Thymus (tissue), 14 donors: Measurements from ENCODE around the gene CLIC1. TPM values are rescaled to one million over a fixed set of nuclear protein-coding genes. Genes with fewer than 3 reads are reported as not detected.

Experiments used
- DNase-seq, 9 donors: peaks; one replicate each; pipeline ENCODE4 v3.0.0-alpha.2; 2013; ENCODE audit warnings: low spot score in 9 of 9, low read depth in 6 of 9, missing footprints in 1 of 9
- H3K27ac ChIP-seq, 2 donors: one replicate each; pipeline ENCODE4 v1.5.1; 2013; ENCODE audit warnings: control low read depth in 1 of 2, low read depth in 1 of 2, low read length in 1 of 2, mild to moderate bottlenecking in 1 of 2, moderate library complexity in 1 of 2
- H3K27me3 ChIP-seq, 2 donors: one replicate each; pipeline ENCODE4 v1.5.1; 2013; ENCODE audit warnings: low read length in 1 of 2; ENCODE audit not compliant: control insufficient read depth in 2 of 2, insufficient read depth in 1 of 2
- H3K36me3 ChIP-seq, 2 donors: one replicate each; pipeline ENCODE4 v1.5.1; 2013; ENCODE audit warnings: low read length in 1 of 2, mild to moderate bottlenecking in 1 of 2, moderate library complexity in 1 of 2; ENCODE audit not compliant: control insufficient read depth in 2 of 2, insufficient read depth in 2 of 2
- H3K4me1 ChIP-seq, 2 donors: one replicate each; pipeline ENCODE4 v1.5.1; 2013; ENCODE audit warnings: low read length in 2 of 2; ENCODE audit not compliant: control insufficient read depth in 2 of 2, insufficient read depth in 2 of 2
- H3K4me3 ChIP-seq, 2 donors: one replicate each; pipeline ENCODE4 v1.5.1; 2013; ENCODE audit warnings: low read length in 2 of 2, control low read depth in 1 of 2, mild to moderate bottlenecking in 1 of 2
- H3K9me3 ChIP-seq, 2 donors: one replicate each; pipeline ENCODE4 v1.5.1; 2013; ENCODE audit warnings: low read length in 1 of 2, mild to moderate bottlenecking in 1 of 2; ENCODE audit not compliant: control insufficient read depth in 2 of 2, insufficient read depth in 1 of 2
- WGBS: extraction: QIAGEN DNeasy Blood & Tissue Kit; methylation state at CpG from one replicate; pipeline ENCODE4 v1.1.7; 2013; 5-methylcytosine and 5-hydroxymethylcytosine counted together
- long read RNA-seq, 10 donors: transcript quantifications; one replicate each; lab custom pipeline, GENCODE V29; 2026
- polyA plus RNA-seq: library from polyadenylated mRNA; stranded (reverse); fragments of 200-250 nt; gene quantifications from one replicate; pipeline ENCODE4 v1.2.3, GENCODE V29; 2013
- total RNA-seq: library from RNA; stranded (reverse); fragments of 120-200 nt; gene quantifications from one replicate; pipeline ENCODE4 v1.2.4, GENCODE V29; 2013
- donor health status: healthy.

Gene CLIC1
- total RNA-seq (431 TPM), polyA plus RNA-seq (337 TPM)
- long read RNA-seq, donor 1, transcript CLIC1-208 (6 exons, 1,254 nt): major isoform, 19 of 19 reads
- long read RNA-seq, donor 1, partial matches to known transcripts: 0 of 19 reads
- long read RNA-seq, donor 1, other reads (novel, unspliced or antisense): 0 of 19 reads
- long read RNA-seq, donor 2: 0 reads
- long read RNA-seq, donor 3, transcript CLIC1-210 (7 exons, 1,098 nt): minor isoform, 6 of 308 reads
- long read RNA-seq, donor 3, transcript CLIC1-208 (6 exons, 1,254 nt): major isoform, 230 of 308 reads
- long read RNA-seq, donor 3, partial matches to known transcripts: 60 of 308 reads
- long read RNA-seq, donor 3, other reads (novel, unspliced or antisense): 11 of 308 reads
- long read RNA-seq, donor 4, transcript CLIC1-208 (6 exons, 1,254 nt): major isoform, 75 of 96 reads
- long read RNA-seq, donor 4, partial matches to known transcripts: 19 of 96 reads
- long read RNA-seq, donor 4, other reads (novel, unspliced or antisense): 0 of 96 reads
- long read RNA-seq, donor 5, transcript CLIC1-208 (6 exons, 1,254 nt): major isoform, 239 of 334 reads
- long read RNA-seq, donor 5, partial matches to known transcripts: 83 of 334 reads
- long read RNA-seq, donor 5, other reads (novel, unspliced or antisense): 6 of 334 reads
- long read RNA-seq, donor 6, transcript CLIC1-208 (6 exons, 1,254 nt): major isoform, 97 of 116 reads
- long read RNA-seq, donor 6, partial matches to known transcripts: 18 of 116 reads
- long read RNA-seq, donor 6, other reads (novel, unspliced or antisense): 0 of 116 reads
- long read RNA-seq, donor 7, transcript CLIC1-208 (6 exons, 1,254 nt): major isoform, 124 of 181 reads
- long read RNA-seq, donor 7, partial matches to known transcripts: 51 of 181 reads
- long read RNA-seq, donor 7, other reads (novel, unspliced or antisense): 5 of 181 reads
- long read RNA-seq, donor 8, transcript CLIC1-208 (6 exons, 1,254 nt): major isoform, 52 of 64 reads
- long read RNA-seq, donor 8, partial matches to known transcripts: 12 of 64 reads
- long read RNA-seq, donor 8, other reads (novel, unspliced or antisense): 0 of 64 reads
- long read RNA-seq, donor 9, transcript CLIC1-208 (6 exons, 1,254 nt): major isoform, 88 of 110 reads
- long read RNA-seq, donor 9, partial matches to known transcripts: 14 of 110 reads
- long read RNA-seq, donor 9, other reads (novel, unspliced or antisense): 5 of 110 reads
- long read RNA-seq, donor 10, transcript CLIC1-208 (6 exons, 1,254 nt): major isoform, 106 of 183 reads
- long read RNA-seq, donor 10, partial matches to known transcripts: 75 of 183 reads
- long read RNA-seq, donor 10, other reads (novel, unspliced or antisense): 0 of 183 reads

GRCh38 chr6:31736021-31736767 lies at the start of gene CLIC1:
TSS of gene CLIC1 (minus strand) at chr6:31736530. CDS start at chr6:31736300, 230 bp downstream.
- no peaks in the 10 kb centered on the region for H3K27me3 ChIP-seq
- DNase-seq: peak in 3 of 9 donors; percentile 61 to 81 (median 67)
- H3K27ac ChIP-seq: peak within 1 kb of the TSS; percentile 91 to 99
- under 1% methylated on average over 24 of the region's 24 CpGs for WGBS
- peaks cover 0 to 3% of the 10 kb centered on the region in 2 donors for H3K9me3 ChIP-seq
- H3K4me3 ChIP-seq: peak within 1 kb of the TSS; percentile 61 to 86
- peaks cover 38 to 69% of the 10 kb centered on the region in 2 donors for H3K4me1 ChIP-seq
- H3K36me3 ChIP-seq: peaks cover 23 to 30% of the 10 kb centered on the region in 2 donors

GRCh38 chr6:31785475-31785874 lies 49.1 kb upstream of the CLIC1 start:
- Histone ChIP-seq H3K4me1 (peaks cover 0 to 3% of the 10 kb centered on the region in 2 donors), H3K9me3 (no peaks in the 10 kb centered on the region), H3K36me3 (peaks cover 37 to 56% of the 10 kb centered on the region in 2 donors), H3K27me3 (no peaks in the 10 kb centered on the region), H3K27ac (no peak overlapping the region), H3K4me3 (no peak overlapping the region)
- over 99% methylated on average over 11 of the region's 11 CpGs for WGBS
- no peak for DNase-seq

GRCh38 chr6:31784098-31784925 lies 48.0 kb upstream of the CLIC1 start:
- DNase-seq: no peak
- Histone ChIP-seq H3K27me3 (no peaks in the 10 kb centered on the region), H3K27ac (no peak overlapping the region), H3K36me3 (peaks cover 49 to 61% of the 10 kb centered on the region in 2 donors), H3K9me3 (no peaks in the 10 kb centered on the region), H3K4me3 (no peak overlapping the region), H3K4me1 (no peaks in the 10 kb centered on the region)
- 99% methylated on average over 15 of the region's 15 CpGs for WGBS

- H3K27ac ChIP-seq: no peak overlapping the region
- H3K27me3 ChIP-seq: no peaks in the 10 kb centered on the region
- H3K9me3 ChIP-seq: no peaks in the 10 kb centered on the region
- H3K4me3 ChIP-seq: no peak overlapping the region
- no peak for DNase-seq
- peaks cover 59 to 71% of the 10 kb centered on the region in 2 donors for H3K36me3 ChIP-seq
- peaks cover 0 to 3% of the 10 kb centered on the region in 2 donors for H3K4me1 ChIP-seq
- whole genome bisulfite sequencing: 98% methylated on average over 32 of the region's 32 CpGs
Observed at GRCh38 chr6:31782126-31782855, 46.0 kb upstream of the CLIC1 start.

- H3K4me3 ChIP-seq: no peak overlapping the region
- no peak for DNase-seq
- no peaks in the 10 kb centered on the region for H3K9me3 ChIP-seq
- 98% methylated on average over 23 of the region's 23 CpGs for WGBS
- H3K4me1 ChIP-seq: peaks cover 7 to 11% of the 10 kb centered on the region in 2 donors
- H3K27me3 ChIP-seq: peaks cover 0 to 2% of the 10 kb centered on the region in 2 donors
- H3K36me3 ChIP-seq: peaks cover 59 to 71% of the 10 kb centered on the region in 2 donors
- H3K27ac ChIP-seq: no peak overlapping the region
Observed at GRCh38 chr6:31781244-31782125, 45.2 kb upstream of the CLIC1 start.

GRCh38 chr6:31780507-31781243 lies 44.3 kb upstream of the CLIC1 start:
- 97% methylated on average over 20 of the region's 20 CpGs for WGBS
- DNase-seq: no peak
- Histone ChIP-seq H3K9me3 (no peaks in the 10 kb centered on the region), H3K36me3 (peaks cover 59 to 68% of the 10 kb centered on the region in 2 donors), H3K27me3 (peaks cover 0 to 2% of the 10 kb centered on the region in 2 donors), H3K4me1 (peaks cover 11% of the 10 kb centered on the region in 2 donors), H3K27ac (no peak overlapping the region), H3K4me3 (no peak overlapping the region)
